NCI-H146 treated with DMSO at 0.1 percent for 48 hours (cell line): ENCODE results near the gene UBR4.

Experiments
- DNase-seq: peaks from one replicate; lab custom pipeline; 2025; ENCODE audit not compliant: unreplicated experiment; lab: John Stamatoyannopoulos, UW

The UBR4 gene

GRCh38 chr1:19073311-19074186, 136.5 kb downstream of the UBR4 start:
- DNase-seq = no peak

GRCh38 chr1:19072285-19072981, 137.6 kb downstream of the UBR4 start:
- DNase-seq = no peak

DNA sequence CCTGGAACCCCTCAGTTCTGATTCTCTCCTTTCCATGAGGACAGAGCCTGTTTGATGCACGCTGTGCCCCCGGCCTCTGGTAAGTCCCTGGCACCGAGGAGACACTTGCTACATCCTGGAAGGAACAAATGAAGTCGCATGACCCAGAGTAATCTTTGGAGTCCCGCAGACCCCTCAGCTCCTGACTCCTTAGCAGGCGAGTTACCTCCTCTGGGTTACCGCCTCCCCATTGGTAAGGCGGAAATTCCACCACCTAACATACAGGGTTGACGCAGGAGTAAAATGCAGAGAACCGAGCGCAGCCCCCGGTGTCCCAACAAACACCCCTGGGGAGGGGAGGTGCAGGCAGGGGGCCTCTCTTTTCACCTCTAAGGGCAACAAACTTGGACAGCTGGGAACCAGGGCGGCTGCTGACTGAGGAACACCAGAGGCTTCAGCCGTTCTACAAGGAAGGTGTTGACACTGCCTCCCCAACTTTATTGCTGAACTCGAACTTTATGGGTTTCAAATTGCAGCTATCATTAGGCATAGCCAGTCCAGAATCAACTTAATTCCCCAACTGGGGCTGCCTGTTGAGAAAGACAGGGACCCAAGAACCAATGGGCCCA, 138.3 kb downstream of the UBR4 start:
- DNase-seq = no peak

DNA sequence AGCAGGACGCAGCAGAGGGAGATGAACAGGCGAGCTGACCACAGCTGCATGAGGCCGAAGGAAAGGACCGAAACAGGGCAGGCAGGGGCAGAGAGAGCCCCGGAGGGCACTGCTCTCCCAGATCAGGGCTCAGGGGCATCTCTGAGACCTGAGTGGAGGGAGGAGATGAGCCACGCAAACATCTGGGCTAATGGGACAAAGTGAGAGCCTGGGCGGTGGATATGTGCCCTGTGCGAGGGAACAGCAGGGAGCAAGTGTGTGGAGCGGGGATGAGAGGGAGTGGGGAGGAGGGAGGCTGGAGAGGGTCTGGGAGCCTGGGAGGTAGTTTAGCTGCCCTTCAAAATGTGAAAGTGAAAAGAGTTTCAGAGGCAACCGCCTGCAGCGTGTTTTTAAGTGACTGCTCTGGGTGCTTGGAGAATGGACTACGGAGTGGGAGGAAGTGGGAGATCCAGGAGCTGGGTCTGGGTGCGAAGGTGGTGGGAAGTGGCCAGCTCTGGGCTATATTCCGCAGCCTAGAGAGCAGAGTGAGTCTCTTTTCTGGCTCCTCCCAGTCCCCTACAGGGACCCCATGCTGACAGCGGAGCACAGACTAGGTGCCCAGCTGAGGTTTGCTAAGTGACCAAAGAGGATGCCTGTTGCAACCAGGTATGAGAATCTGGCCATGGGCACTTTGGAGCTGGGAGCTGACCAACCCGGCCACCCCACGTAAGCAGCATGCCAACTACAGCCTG, 139.0 kb downstream of the UBR4 start:
- no peak for DNase-seq

DNA sequence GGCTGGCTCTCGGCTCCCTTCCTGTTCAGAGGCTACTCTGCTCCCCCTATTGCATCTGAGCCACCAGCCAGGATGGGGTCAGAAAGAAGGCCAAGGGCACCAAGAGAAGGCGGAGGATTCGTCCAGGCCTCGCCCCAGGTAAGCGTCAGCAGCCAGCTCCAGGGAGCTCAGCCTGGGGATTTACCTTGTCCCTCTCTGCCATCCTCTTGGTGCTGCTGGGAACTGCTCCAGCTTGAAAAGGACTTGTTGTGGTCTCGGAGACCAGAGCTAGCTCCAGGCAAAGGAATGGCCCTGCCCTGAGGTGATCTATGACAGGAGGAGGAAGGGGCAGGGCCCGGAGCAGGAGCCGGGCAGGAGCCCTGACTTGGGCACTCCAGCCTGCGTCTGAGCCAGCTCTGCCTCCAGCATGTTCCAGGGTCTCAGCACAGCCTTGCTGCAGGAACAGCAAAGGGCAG, 139.8 kb downstream of the UBR4 start:
- no peak for DNase-seq

- DNase-seq = no peak
Observed at GRCh38 chr1:19068639-19069276, 141.3 kb downstream of the UBR4 start.

DNA sequence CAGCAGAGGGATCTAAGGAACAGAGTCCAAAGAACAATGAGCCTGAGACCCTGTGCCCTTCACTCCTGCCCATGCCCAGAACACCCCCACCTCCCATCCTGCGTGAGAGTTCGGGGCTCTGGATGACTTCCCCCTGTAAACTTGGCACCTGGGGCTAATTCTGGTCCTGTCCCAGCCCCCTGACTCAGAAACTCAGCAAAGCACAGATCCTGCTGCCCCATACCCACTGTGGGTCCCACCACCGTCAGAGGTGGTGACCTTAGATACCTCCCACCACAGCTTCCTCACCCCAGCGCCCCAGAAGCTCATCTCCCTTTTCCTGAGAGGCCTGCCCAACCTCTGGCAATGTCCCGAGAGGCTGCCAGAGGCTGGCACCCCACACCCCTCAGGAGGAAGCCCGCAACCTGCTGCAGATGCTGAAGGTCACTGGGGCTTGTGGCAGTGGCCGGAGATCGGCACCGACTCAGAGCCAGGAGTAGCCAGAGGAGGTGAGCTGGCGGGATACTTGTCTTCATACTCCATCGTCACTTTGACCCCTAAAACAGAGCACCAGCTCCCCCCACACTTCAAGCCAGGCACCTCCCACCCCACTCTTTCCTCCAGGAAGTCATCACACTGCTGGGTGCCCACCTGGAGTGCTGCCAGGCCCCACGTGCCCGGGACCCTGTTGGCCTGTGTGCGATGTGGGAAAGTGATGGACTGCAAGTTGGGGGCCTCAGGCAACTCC, 142.0 kb downstream of the UBR4 start:
- no peak for DNase-seq

DNA sequence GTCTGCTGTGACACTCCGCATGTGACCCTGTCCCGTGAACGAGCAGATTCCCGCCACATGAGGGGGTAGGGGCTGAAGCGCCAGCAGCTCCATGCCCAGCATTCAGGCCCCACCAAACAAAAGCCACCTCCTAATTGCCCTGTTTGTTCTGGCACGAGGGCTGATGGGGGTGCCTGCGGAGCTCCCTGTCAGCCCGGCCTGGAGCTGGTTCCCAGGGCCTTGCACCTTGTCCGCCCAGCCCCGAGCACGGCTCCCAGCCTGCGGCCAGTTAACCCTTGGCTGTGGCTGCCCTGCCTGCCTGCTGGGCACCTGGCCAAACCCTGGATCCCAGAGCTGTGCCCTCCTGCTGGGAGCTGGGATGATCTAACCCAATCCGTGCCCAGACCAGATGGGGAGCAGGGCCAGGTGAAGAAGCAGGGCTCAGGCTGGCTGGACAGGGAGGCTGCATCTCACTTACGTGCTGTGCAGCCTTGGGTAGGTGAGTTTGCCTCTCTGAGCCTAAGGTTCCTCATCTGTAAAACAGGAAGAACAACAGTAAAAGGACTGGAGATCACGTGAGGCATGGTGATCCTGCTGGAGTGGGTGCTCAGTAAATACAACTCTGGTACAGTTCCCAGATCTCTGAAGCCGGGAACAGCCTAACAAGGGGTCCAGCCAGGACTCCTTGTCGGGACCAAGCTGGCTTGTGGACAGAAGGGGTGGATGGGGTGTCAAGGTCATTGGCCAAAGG, 142.7 kb downstream of the UBR4 start:
- no peak for DNase-seq

DNA sequence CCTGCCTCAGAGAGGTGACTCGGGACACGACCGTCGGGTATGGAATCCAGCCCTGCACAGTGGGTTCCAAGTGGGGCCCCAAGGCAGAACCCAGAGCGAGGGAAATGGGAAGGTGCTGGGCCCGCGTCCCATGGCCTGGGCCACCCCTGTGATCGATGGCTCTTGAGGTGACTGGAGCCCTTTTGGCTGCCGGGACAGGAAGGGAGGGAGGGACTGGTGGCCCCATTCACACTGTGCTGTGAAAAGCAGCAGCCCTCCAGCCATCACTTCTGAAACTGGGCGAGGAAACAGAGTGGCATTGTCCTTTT, 143.2 kb downstream of the UBR4 start:
- no peak for DNase-seq

DNA sequence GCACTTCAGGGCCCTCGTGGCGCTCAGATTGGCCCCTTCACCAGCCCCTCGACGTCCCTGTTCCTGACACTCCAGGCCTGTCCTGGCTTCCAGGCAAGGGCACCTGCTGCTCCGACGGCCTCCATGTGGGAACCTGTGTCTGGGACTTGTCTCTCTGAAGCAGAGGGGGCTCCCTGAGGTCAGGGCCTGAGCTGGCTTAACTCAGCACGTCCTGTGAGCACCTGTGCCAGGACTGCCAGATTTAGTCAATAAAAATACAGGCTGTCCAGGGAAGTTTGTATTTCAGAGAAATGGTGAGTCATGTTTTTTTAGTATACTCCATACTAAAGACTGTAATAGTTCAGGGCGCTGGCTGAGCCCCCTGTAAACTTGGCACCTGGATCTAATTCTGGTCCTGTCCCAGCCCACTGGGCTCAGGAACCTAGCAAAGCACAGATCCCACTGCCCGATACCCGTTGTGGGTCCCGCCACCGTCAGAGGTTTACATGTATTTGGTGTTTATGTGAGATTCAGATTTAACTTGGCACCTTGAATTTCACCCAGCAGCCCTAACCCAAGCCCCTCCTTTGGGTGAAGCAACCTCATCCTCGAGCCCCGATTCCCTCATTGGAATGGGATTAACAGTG, 143.7 kb downstream of the UBR4 start:
- no peak for DNase-seq

DNA sequence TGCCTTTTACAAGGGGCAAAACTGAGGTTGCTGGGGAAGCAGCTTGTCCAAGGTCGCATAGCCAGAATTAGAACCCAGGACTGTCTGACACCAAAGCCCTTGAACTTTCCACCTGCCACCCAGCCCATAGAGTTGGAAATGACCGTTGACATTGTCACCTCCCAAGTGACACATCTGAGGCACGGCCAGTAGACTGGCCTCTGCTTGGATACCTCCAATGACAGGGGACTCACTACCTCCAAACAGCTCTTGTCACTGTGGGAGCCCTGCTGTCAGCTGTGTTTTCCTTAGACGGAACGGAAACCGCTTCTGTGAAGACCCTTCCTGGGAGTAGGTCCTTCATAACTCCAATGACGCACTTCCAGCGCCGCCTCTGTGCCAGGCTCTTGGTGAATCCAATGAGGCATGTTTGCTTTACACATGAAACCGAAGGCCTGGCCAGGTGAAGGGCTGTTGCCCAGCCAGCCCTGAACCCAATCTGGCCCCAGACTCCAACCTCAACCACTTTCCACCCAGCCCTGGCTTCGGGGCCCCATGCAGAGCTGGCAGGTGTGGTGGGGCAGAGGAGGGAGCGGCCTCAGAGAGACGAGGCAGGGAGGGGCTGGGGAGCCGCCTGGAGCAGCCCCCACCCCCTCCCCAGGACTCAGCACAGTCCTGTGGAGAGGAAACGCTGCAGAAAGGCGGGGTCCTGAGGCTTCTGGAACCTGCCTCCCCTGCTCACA, 144.4 kb downstream of the UBR4 start:
- no peak for DNase-seq

DNA sequence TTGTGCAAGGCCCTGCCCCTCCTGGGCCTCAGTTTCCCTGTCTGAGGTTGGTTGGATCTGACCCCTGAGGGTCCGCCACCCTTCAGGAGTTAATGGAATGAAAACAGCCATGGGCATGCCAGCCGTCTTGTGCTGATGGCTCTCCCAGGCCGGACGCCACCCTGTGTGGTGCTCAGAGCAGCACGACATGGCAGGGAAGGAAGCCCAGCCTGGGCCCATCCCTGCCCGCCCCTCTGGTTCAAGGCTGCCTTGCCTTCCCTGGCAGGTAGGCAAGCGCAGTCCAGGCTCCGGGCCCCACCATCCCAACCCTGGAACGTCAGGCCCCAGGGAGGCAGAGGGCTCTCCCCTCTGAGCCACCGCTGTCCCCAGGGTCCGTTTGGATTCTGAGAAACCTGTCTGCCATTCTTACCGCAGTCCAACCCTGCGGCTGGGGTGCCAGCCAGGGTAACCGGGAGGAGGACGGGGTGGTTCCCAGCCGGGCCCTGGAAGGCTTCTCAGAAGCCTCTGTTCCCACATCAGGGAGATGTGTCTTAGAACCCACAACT, 145.1 kb downstream of the UBR4 start:
- no peak for DNase-seq

DNA sequence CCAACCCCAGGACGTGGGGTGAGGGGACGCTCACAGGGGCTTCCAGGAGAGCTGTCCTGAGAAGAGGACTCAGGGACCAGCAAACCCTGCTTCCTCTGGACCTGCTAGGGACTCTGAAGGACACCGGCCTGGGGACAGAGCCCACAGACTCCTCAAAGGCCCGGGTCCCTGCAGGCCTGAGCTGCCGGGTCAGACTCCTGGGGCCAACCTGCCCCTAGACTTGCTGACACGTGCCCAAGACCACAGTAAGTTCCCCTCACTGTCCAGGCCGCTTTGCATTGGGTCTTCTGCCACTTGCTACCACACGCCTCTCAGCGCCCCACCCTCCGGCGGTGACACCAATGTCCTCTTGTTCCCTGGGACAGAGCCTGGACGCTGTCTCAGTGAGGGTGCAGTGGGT, 146.9 kb downstream of the UBR4 start:
- DNase-seq = no peak

GRCh38 chr1:19062258-19063029, 147.6 kb downstream of the UBR4 start:
- DNase-seq = no peak

DNA sequence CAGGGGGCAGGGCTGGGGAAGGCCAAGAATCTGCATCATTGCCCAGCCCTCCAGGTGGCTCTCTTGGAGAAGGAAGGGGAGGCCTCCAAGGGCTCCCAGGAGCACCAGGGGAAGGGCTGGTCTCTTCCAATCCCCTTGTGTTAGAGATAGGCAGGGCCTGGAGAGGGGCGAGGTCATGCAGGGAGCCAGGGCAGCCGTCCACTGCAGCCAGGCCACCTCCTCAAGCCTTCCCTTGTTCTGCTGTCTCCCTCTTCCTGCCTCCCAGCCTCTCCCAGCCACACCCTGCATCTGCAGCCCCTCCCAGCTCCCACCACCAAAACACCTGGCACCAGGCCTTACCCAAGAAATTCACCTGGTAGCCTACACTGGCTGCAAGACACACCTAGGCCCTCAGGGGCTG, 148.3 kb downstream of the UBR4 start:
- no peak for DNase-seq

- no peak for DNase-seq
Observed at GRCh38 chr1:19061343-19061742, 148.7 kb downstream of the UBR4 start.

GRCh38 chr1:19059773-19060172, 150.3 kb downstream of the UBR4 start:
- DNase-seq = no peak

DNA sequence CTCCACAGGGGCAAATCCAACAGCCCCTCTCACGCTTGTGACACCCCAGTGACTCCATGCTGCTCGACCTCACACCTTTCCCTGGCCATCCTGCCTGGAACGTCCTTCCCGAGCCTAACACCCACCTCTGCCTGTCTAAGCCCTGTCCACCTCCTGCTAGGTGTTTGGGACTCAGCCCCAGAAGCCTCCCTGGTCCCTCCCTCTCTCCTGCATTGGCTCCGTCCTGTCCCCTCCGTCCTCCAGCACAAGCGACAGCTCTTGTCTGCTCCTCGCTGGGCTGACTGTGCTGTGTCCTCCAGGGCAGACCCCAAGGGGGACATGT, 151.6 kb downstream of the UBR4 start:
- no peak for DNase-seq
